Endothelial cell of umbilical vein (primary cell): ENCODE results near the gene PRRC2C. TPM values are rescaled to one million over a fixed set of nuclear protein-coding genes. Genes with fewer than 3 reads are reported as not detected.

Source experiments
- BruUV-seq: library from RNA; stranded (reverse); fragments of 400-500 nt; replicated peaks from 2 replicates; lab custom pipeline; 2021; lab: Mats Ljungman, UMichigan
- CTCF ChIA-PET: fragments of 300-600, 350-600 bp; sonication (Branson Sonifier 250); formaldehyde crosslinking; loops from one replicate; lab custom pipeline; 2021; ENCODE audit warnings: antibody characterized with exemption, inconsistent platforms; lab: Charles Lee
- POLR2A ChIA-PET: fragments of 300-600, 350-600 bp; sonication (Branson Sonifier 250); formaldehyde crosslinking; loops from one replicate; lab custom pipeline; 2021; ENCODE audit warnings: antibody characterized with exemption, inconsistent platforms; lab: Charles Lee
- DNase-seq: peaks from one replicate; pipeline ENCODE4 v3.0.0-alpha.2; 2011; ENCODE audit warnings: low read depth, low spot score
- FAIRE-seq: peaks from 2 replicates; lab custom pipeline; 2011; peaks lifted over from hg19 to GRCh38; lab: Jason Lieb, UNC
- H2AFZ ChIP-seq: 2 replicates; pipeline ENCODE4 v1.6.0; 2012; ENCODE audit warnings: low read depth, low read length, control low read depth, inconsistent platforms
- H3K27ac ChIP-seq: 2 replicates; pipeline ENCODE4 v1.5.1; 2011; ENCODE audit warnings: low read depth, mild to moderate bottlenecking, control low read depth, low read length, moderate library complexity; ENCODE audit not compliant: insufficient read depth
- H3K27me3 ChIP-seq, 2 experiments: 2 replicates each; pipeline versions ENCODE4 v1.6.0 to v1.6.1; 2011; ENCODE audit warnings: low read length in 2 of 2, mixed read lengths in 1 of 2; ENCODE audit not compliant: control insufficient read depth in 2 of 2, insufficient read depth in 2 of 2
- H3K36me3 ChIP-seq, 2 experiments: 2 replicates in 1 of 2; 3 replicates in 1 of 2; pipeline ENCODE4 v1.5.1; 2011; ENCODE audit warnings: low read length in 2 of 2, mild to moderate bottlenecking in 1 of 2, moderate library complexity in 1 of 2; ENCODE audit not compliant: control insufficient read depth in 2 of 2, insufficient read depth in 2 of 2; ENCODE audit errors: extremely low read depth in 1 of 2
- H3K4me1 ChIP-seq: 3 replicates; pipeline ENCODE4 v1.5.1; 2011; ENCODE audit warnings: mild to moderate bottlenecking, low read length; ENCODE audit not compliant: control insufficient read depth, insufficient read depth; ENCODE audit errors: extremely low read depth
- H3K4me2 ChIP-seq: 2 replicates; pipeline ENCODE4 v1.6.1; 2011; ENCODE audit warnings: low read length, control low read depth, mixed read lengths; ENCODE audit not compliant: insufficient read depth
- H3K4me3 ChIP-seq, 3 experiments: fragments of 200-600 bp in 1 of 3; sonication (generic), shearing (Covaris generic) in 1 of 3; replicated peaks in 1 of 3; 2 replicates each; pipeline ENCODE4 v1.5.1; 2011 to 2016; ENCODE audit warnings: control low read depth in 3 of 3, low read length in 3 of 3, mild to moderate bottlenecking in 2 of 3, inconsistent platforms in 1 of 3, low read depth in 1 of 3, moderate library complexity in 1 of 3; ENCODE audit not compliant: insufficient read depth in 1 of 3
- H3K79me2 ChIP-seq: 2 replicates; pipeline ENCODE4 v1.6.0; 2012; ENCODE audit warnings: low read length, inconsistent platforms; ENCODE audit not compliant: control insufficient read depth, insufficient read depth
- H3K9ac ChIP-seq: replicated peaks from 2 replicates; pipeline ENCODE3; 2011; ENCODE audit warnings: low read length, control low read depth; ENCODE audit not compliant: insufficient read depth; ENCODE audit errors: extremely low read depth
- H3K9me1 ChIP-seq: replicated peaks from 3 replicates; pipeline ENCODE4 v1.6.0; 2011; ENCODE audit warnings: mild to moderate bottlenecking, low read length; ENCODE audit not compliant: control insufficient read depth, insufficient read depth; ENCODE audit errors: extremely low read depth
- H3K9me3 ChIP-seq: replicated peaks from 2 replicates; pipeline ENCODE4 v1.5.1; 2012; ENCODE audit warnings: low read length, inconsistent platforms; ENCODE audit not compliant: control insufficient read depth, insufficient read depth
- H4K20me1 ChIP-seq: replicated peaks from 2 replicates; pipeline ENCODE3; 2011; ENCODE audit warnings: mild to moderate bottlenecking, low read length; ENCODE audit not compliant: control insufficient read depth, insufficient read depth; ENCODE audit errors: extremely low read depth
- EZH2 ChIP-seq: IDR thresholded peaks from 2 replicates; pipeline ENCODE4 v1.6.1; 2012; ENCODE audit warnings: borderline replicate concordance, low read depth, mild to moderate bottlenecking, moderate library complexity, low read length, inconsistent platforms; ENCODE audit not compliant: severe bottlenecking
- FOS ChIP-seq: IDR thresholded peaks from 2 replicates; pipeline ENCODE4 v1.6.1; 2011; ENCODE audit warnings: mild to moderate bottlenecking, low read length, moderate library complexity, borderline replicate concordance; ENCODE audit not compliant: insufficient read depth
- GATA2 ChIP-seq: IDR thresholded peaks from 2 replicates; pipeline ENCODE4 v1.7.0; 2011; ENCODE audit warnings: low read depth, mild to moderate bottlenecking, moderate library complexity, mixed read lengths, low read length; ENCODE audit not compliant: insufficient read length, insufficient read depth
- JUN ChIP-seq: IDR thresholded peaks from 2 replicates; pipeline ENCODE4 v1.6.1; 2011; ENCODE audit warnings: borderline replicate concordance, low read depth; ENCODE audit not compliant: insufficient read length, insufficient read depth
- MYC ChIP-seq: IDR thresholded peaks from one replicate; pipeline ENCODE4 v1.6.1; 2011; ENCODE audit warnings: mild to moderate bottlenecking, low read depth, low read length
- POLR2A ChIP-seq: IDR thresholded peaks from 2 replicates; pipeline ENCODE4 v1.6.1; 2012; ENCODE audit warnings: low read depth, mild to moderate bottlenecking, control low read depth, low read length
- POLR2AphosphoS5 ChIP-seq: IDR thresholded peaks from 2 replicates; pipeline ENCODE4 v1.6.1; 2012; ENCODE audit warnings: low read depth, mild to moderate bottlenecking, control low read depth, low read length, moderate library complexity; ENCODE audit not compliant: insufficient read depth
- dilution Hi-C: fragments of 300-500 bp; cut with MboI; formaldehyde crosslinking; loops from one replicate; pipeline ENCODE4 v1.15.0; 2019; ENCODE audit warnings: low sequenced_read_pairs; ENCODE audit not compliant: extremely low pct_ligation_motif_present
- intact Hi-C: fragments of 100-400 bp; cut with micrococcal nuclease; formaldehyde crosslinking; loops from one replicate; pipeline ENCODE4 v1.10.0; 2022
- polyA plus RNA-seq, 4 experiments: library from polyadenylated mRNA; depleted of rRNA in 3 of 4; stranded (reverse) in 3 of 4; unstranded in 1 of 4; fragments of >200 nt; gene quantifications; 2 replicates each; pipeline versions ENCODE4 v1.2.1 to v1.2.3, GENCODE V29; 2011 to 2012; ENCODE audit warnings: missing spikeins in 1 of 4
- total RNA-seq: library from RNA; stranded (reverse); gene quantifications from 2 replicates; pipeline ENCODE4 v1.2.3, GENCODE V29; 2021
- TF ChIP-seq, protein P1 (sequence below), 2 donors: IDR thresholded peaks; 1 replicate in 1 of 2; 2 replicates in 1 of 2; pipeline ENCODE4 v1.5.1; 2011; ENCODE audit warnings: low read length in 2 of 2, mild to moderate bottlenecking in 2 of 2, moderate library complexity in 2 of 2, control low read depth in 1 of 2, inconsistent platforms in 1 of 2, low read depth in 1 of 2; ENCODE audit not compliant: insufficient read depth in 1 of 2; ENCODE audit errors: extremely low read depth in 1 of 2
- TF ChIP-seq, protein P2 (sequence below): IDR thresholded peaks from 2 replicates; pipeline ENCODE4 v1.6.1; 2011; ENCODE audit not compliant: insufficient read depth, insufficient read length

PRRC2C gene
- total and polyA plus RNA-seq, 2 donors (not counting 3 experiments of a cell fraction or from before 2014, with no cell fraction given) = 65.7 to 199 TPM

DNA sequence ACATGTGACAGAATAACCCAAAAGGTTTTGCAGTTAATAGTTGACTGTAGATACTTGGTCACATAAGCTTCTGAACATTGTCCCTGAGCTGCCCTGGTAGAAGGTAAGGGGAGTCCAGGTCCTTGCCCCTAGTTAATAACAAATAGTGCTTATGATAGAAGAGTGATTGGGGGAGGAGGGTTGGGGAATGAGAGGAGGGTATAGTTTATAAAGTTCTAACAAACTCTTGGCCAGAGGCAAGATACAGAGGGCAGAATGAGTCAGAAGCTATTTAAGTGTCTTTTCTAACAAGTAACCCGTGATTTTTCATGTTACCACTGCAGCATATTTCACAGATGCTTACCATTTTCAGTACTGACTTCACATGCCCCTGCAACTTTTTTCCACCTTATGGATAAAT is 110.0 kb downstream of the PRRC2C start:
- TF ChIP-seq POLR2AphosphoS5 = no peak
- TF ChIP-seq EZH2 = no peak
- no peak for TF ChIP-seq GATA2
- TF ChIP-seq, protein P1, sequence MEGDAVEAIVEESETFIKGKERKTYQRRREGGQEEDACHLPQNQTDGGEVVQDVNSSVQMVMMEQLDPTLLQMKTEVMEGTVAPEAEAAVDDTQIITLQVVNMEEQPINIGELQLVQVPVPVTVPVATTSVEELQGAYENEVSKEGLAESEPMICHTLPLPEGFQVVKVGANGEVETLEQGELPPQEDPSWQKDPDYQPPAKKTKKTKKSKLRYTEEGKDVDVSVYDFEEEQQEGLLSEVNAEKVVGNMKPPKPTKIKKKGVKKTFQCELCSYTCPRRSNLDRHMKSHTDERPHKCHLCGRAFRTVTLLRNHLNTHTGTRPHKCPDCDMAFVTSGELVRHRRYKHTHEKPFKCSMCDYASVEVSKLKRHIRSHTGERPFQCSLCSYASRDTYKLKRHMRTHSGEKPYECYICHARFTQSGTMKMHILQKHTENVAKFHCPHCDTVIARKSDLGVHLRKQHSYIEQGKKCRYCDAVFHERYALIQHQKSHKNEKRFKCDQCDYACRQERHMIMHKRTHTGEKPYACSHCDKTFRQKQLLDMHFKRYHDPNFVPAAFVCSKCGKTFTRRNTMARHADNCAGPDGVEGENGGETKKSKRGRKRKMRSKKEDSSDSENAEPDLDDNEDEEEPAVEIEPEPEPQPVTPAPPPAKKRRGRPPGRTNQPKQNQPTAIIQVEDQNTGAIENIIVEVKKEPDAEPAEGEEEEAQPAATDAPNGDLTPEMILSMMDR (IDR thresholded peaks at IDR 0.05; ENCODE audit: extremely low read depth in 1 of 2, insufficient read depth in 1 of 2, low read depth in 1 of 2, low read length in 2 of 2) = no peak
- TF ChIP-seq, protein P2, sequence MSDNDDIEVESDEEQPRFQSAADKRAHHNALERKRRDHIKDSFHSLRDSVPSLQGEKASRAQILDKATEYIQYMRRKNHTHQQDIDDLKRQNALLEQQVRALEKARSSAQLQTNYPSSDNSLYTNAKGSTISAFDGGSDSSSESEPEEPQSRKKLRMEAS = no peak
- TF ChIP-seq JUN = no peak
- TF ChIP-seq POLR2A = no peak
- no peak for TF ChIP-seq FOS
- TF ChIP-seq MYC = no peak
- H3K36me3 ChIP-seq = peaks cover 8 to 9% of the 10 kb centered on the region in 2 experiments
- intact Hi-C loops = no loop called here
- FAIRE-seq = no peak
- H3K4me3 ChIP-seq = no peak overlapping the region
- H4K20me1 ChIP-seq = no peaks in the 10 kb centered on the region
- no peaks in the 10 kb centered on the region for H3K27me3 ChIP-seq
- H3K4me2 ChIP-seq = no peak overlapping the region
- H3K9ac ChIP-seq = no peak overlapping the region
- no peaks in the 10 kb centered on the region for H3K79me2 ChIP-seq
- no TSS peak for BruUV-seq
- no peak overlapping the region for H3K27ac ChIP-seq
- POLR2A ChIA-PET = no interaction called here
- H3K9me1 ChIP-seq = no peaks in the 10 kb centered on the region
- CTCF ChIA-PET = no interaction called here
- no peaks in the 10 kb centered on the region for H3K9me3 ChIP-seq
- DNase-seq = no peak
- no peak overlapping the region for H2AFZ ChIP-seq
- dilution Hi-C loops = no loop called here
- H3K4me1 ChIP-seq = no peaks in the 10 kb centered on the region
